Left lobe of liver (tissue), 2 donors: ENCODE data around the gene HHIPL1. TPM values are rescaled to one million over a fixed set of nuclear protein-coding genes. Genes with fewer than 3 reads are reported as not detected.
"Not testable (repeated sequence)": the region's sequence is repeated elsewhere in the genome, so short reads cannot be mapped to it uniquely, and the experiment has no call there.

Experiments
- ATAC-seq: fragments of 200-7000 bp; cut with Tn5 transposase; one replicate; pipeline ENCODE4 v1.9.1; 2020; ENCODE audit warnings: mild to moderate bottlenecking, moderate library complexity
- DNase-seq: peaks from one replicate; pipeline ENCODE4 v3.0.0-alpha.2; 2020; ENCODE audit warnings: low spot score
- total RNA-seq: library from RNA; stranded (reverse); gene quantifications from one replicate; pipeline ENCODE4 v1.2.1, GENCODE V29; 2021
- donor health status: DM: no; HTN: no; CAD: no; lungs with moderate emphysema.
- donor health status: DM: no; HTN: yes; CAD: no.

The HHIPL1 gene
- total RNA-seq, 1 donor from 2014 or later, result 0.96 TPM

DNA sequence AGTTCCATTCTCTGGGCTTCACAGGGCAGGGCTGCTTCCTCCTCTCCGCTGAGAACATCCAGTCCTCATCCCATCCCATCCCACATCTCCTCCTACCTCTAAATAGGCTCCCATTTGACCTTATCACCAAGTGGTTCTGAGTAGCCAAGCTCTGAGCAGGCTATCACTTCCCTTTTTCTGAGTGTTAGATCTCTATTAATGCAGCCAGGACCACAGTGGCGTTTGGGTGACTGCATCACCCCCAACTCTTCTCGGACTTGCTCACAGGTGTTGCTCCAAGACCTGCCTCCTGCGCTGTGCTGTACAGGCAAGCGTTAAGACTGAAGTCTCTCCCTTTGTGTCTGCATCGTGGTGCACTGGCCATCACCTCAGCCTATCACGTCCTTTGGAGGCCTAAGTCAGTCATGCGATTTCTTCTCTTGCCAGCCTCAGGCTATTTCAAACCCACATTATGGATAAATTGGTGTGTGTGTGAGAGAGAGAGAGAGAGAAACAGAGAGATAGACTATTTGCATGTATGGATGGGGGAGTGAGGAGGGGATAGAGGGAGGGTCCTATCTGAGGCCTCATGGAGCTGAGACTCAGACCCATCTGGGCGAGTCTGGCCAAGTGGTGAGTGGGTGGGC lies 12.4 kb upstream of the HHIPL1 start:
- ATAC-seq (no peak), DNase-seq (no peak)

GRCh38 chr14:99633141-99633540 lies 11.8 kb upstream of the HHIPL1 start:
- no peak for DNase-seq
- ATAC-seq, result no peak

DNA sequence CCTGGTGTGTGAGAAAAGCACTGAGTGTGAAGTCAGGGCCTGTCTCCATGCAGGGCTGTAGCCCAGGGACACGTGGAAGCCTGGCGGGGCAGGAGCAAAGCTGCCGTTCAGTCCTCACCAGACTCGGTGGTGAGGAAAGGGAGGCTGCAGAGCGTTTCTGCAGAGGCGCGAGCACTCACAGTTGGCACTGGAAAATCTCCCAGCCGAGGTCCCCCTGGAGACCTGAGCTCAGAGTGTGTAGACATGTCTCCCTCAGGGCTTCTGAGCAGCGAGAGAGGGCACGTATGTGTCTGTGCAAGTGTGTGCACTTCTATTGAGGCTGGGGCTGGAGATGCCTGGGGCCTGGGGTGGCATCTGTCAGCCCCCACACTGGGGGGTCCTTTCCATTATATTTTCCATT lies 11.0 kb upstream of the HHIPL1 start:
- ATAC-seq (no peak), DNase-seq (no peak)

DNA sequence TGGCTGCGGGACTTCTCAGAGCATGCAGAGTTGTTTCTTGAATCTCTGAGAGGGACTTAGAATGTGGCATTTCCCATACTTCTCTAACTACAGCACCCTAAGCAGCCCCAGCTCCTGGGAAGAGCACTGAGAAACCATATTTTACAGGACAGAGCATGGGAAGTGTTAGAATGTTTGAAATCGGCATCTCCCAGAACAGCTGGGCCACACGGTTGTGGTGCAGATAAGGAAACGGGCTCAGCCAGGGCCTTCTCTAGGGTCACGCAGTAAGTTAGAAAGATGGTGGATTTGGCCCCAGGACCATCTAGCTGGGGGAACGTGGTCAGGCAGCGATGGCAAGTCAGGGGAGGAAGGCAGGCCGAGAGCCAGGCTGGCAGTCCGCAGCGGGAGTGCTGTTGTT lies 10.5 kb upstream of the HHIPL1 start:
- ATAC-seq, result no peak
- no peak for DNase-seq

GRCh38 chr14:99635116-99635515 lies 9.8 kb upstream of the HHIPL1 start:
- DNase-seq (no peak), ATAC-seq (no peak)

GRCh38 chr14:99636487-99636886 lies 8.4 kb upstream of the HHIPL1 start:
- ATAC-seq (no peak), DNase-seq (no peak)

DNA sequence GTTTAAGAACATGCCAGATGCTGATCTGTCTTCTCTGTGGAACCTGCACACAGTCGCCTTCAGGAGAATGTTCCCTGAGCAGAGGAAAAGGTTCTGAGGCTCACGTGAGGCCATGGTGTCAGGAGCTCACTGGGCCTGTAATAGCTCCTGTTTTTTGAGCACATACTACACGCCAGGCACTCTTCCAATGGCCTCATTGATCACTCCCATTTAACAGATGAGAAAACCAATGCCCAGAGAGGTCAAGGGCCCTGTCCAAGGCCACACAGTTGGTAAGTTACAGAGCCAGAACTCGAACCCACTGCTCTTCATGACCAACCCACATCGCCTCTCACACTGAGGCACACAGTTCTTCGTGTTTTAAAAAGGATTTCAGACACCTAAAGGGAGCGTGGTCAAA lies 7.3 kb upstream of the HHIPL1 start:
- ATAC-seq, result no peak
- DNase-seq, result no peak

GRCh38 chr14:99642771-99643170 lies 2.2 kb upstream of the HHIPL1 start:
- DNase-seq, ATAC-seq: not testable (repeated sequence)

GRCh38 chr14:99643343-99643742 lies 1.6 kb upstream of the HHIPL1 start:
- DNase-seq (no peak), ATAC-seq (no peak)

- DNase-seq (no peak), ATAC-seq (no peak)
Observed at GRCh38 chr14:99644035-99644587, 818 bp upstream of the HHIPL1 start.

GRCh38 chr14:99645545-99646505 lies 896 bp downstream of the HHIPL1 start:
- no peak for ATAC-seq
- DNase-seq, result no peak

- no peak for DNase-seq
- ATAC-seq, result no peak
Observed at GRCh38 chr14:99647411-99647810, 2.5 kb downstream of the HHIPL1 start.

DNA sequence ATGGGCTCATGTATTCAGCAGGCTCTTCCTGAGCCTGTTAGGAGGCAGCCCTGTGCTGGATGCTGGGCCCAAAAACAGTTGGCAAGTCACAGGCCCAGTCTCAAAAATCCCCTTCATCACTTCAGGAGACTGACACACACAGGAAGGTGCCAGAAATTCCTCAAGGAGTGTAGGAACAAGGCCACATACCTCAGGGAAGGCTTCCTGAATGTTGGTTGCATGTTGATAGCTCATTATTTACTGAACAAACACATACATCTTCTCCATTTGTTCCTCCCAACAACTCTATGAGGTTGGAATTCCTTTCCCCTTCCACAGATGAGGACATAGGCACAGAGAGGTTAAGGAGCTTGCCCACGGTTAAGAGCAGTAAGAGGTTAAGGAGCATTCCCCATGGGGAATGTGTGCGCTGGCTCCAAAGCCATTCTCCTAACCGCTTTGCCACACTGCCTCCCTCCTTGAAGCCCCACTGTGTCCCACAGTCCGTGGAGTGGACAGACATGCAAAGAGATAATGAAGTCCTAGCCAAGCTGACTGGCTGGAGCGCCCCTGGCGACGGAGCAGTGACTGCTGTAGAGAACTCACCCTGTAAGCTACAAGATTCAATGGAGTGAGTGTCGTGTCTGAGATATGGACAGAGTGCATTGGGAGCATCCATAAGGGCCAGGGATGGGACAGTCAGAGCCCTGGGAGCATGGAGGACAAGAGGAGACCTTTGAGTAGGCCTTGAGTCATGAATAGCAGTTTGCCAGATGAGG lies 3.3 kb downstream of the HHIPL1 start:
- ATAC-seq, result no peak
- no peak for DNase-seq

DNA sequence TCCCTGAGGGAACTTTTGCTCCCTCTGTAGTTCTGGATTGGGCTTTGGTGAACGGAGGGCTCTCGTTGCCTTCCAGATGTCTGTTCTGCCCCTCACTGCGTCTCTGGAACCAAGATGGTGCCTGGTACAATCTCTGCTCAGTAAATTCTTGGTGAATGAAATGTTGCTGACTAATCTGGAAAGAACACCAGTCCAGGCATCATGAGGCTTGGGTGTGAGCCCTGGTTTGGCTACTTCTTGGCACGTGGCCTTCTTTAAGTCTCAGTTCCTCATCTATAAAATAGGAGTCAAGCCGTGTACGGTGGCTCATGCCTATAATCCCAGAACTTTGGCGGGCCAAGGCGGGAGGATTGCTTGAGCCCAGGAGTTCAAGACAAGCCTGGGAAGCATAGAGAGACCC lies 4.3 kb downstream of the HHIPL1 start:
- DNase-seq (no peak), ATAC-seq (no peak)

DNA sequence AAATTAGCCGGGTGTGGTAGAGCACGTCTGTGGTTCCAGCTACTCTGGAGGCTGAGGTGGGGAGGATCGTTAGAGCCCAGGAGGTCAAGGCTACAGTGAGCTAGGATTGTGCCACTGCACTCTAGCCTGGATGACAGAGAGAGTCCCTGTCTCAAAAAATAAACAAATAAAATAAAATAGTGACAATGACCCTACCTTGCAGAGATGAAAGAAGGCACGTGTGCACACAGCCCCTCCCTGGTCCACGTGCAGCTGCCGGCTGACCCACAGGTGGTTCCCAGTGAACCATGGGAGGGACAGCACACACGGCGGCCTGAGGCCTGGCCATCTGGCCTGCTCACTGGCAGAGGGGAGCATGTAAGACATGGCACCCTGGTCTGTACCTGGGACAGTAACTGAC lies 4.7 kb downstream of the HHIPL1 start:
- ATAC-seq, result no peak
- no peak for DNase-seq

DNA sequence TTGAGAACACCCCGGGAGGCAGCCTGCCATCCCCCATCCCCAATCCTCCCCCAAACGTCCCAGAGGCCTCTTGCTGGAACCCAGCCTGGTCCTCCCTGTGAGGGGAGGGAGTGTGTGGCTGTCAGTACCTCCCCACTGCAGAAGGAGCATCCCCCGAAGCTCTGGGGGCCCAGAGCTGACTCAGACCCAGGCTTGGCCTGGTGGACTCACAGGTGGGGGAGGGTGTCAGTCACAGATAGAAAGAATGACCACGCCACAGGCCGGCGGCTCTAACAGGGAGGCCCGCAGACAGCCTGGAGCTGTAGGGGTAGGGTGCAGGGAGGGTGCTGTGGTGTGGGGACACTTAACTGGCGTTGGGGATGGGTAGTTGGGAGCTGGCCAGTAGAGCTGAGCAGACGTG lies 5.3 kb downstream of the HHIPL1 start:
- DNase-seq (no peak), ATAC-seq (no peak)

- no peak for ATAC-seq
- no peak for DNase-seq
Observed at GRCh38 chr14:99651953-99652746, 7.2 kb downstream of the HHIPL1 start.

GRCh38 chr14:99654235-99654985 lies 9.5 kb downstream of the HHIPL1 start:
- no peak for DNase-seq
- peak; percentile 82 for ATAC-seq

DNA sequence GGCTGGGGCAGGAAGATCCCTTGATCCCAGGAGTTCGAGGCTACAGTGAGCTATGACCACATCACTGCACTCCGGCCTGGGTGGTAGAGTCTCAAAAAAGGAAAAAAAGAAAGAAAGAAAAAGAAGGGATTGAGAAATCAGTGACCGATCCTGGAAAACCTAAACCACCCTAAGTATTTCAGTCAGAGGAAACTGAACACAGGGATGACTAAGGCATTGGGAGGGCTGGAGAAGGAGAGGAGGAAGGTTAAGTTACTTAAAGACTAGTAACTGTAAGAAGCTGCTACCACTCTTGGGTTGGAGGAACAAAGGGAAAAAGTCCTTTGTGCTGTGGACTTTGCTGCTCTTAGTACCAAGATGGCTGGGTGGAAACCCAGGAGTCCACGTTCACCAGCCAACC lies 10.6 kb downstream of the HHIPL1 start:
- no peak for ATAC-seq
- DNase-seq, result no peak

DNA sequence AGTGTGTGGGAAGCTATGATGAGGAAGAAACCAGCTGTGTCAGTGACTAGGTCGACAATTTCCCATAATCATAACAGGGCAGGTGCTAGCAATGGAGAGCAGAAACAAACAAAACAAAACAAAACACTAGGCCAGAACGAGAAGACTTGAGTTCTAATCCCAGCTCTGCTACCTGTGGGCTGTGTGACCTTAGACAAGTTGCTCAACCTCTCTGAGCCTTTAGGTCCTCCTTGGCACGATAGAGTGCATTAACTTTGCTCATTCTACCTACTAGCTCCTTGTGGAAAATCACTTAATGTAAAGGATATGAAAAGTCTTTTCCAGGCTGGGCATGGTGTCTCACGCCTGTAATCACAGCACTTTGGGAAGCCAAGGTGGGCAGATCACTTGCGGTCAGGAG lies 11.2 kb downstream of the HHIPL1 start:
- ATAC-seq, result no peak
- DNase-seq, result no peak
